GM12878 (cell line): Measurements from ENCODE around the gene DOCK2. TPM values are rescaled to one million over a fixed set of nuclear protein-coding genes. Genes with fewer than 3 reads are reported as not detected.

ENCODE experiments used
- ATAC-seq: fragments of 200-7000 bp; cut with Tn5 transposase; 3 replicates; pipeline ENCODE4 v1.9.1; 2020; ENCODE audit warnings: mild to moderate bottlenecking, moderate library complexity
- BruUV-seq: library from RNA; stranded (reverse); fragments of 400-500 nt; replicated peaks from 2 replicates; lab custom pipeline; 2021; lab: Mats Ljungman, UMichigan
- CTCF ChIA-PET: fragments of 300-600 bp; sonication (Branson Sonifier 250); formaldehyde crosslinking; extraction: SDS; loops from one replicate; lab custom pipeline; 2021; ENCODE audit warnings: inconsistent platforms; lab: Yijun Ruan, JAX
- POLR2A ChIA-PET: fragments of 350-600 bp; formaldehyde crosslinking; extraction: SDS; loops from one replicate; lab custom pipeline; 2021; ENCODE audit warnings: inconsistent platforms; lab: Charles Lee
- RAD21 ChIA-PET: fragments of 300-600 bp; sonication (Branson Sonifier 250); formaldehyde crosslinking; loops from one replicate; lab custom pipeline; 2023; ENCODE audit warnings: antibody characterized with exemption; ENCODE audit not compliant: unreplicated experiment; lab: Charles Lee
- SMC1A ChIA-PET: fragments of 300-600 bp; sonication (Branson Sonifier 250); formaldehyde crosslinking; loops from one replicate; lab custom pipeline; 2023; ENCODE audit not compliant: unreplicated experiment, uncharacterized antibody; lab: Charles Lee
- DNase-seq: peaks from one replicate; pipeline ENCODE4 v3.0.0-alpha.2; 2011; ENCODE audit warnings: low read depth, low spot score
- FAIRE-seq: peaks from 3 replicates; lab custom pipeline; 2011; peaks lifted over from hg19 to GRCh38; lab: Jason Lieb, UNC
- H2AFZ ChIP-seq: 2 replicates; pipeline ENCODE4 v1.6.0; 2011; ENCODE audit warnings: low read depth, low read length, control low read depth; ENCODE audit not compliant: control insufficient read depth
- H3K27ac ChIP-seq: 2 replicates; pipeline ENCODE4 v1.5.1; 2011; ENCODE audit warnings: control low read depth; ENCODE audit not compliant: control insufficient read depth, insufficient read depth
- H3K27me3 ChIP-seq, 2 experiments: replicated peaks in 1 of 2; 2 replicates each; pipeline versions ENCODE4 v1.6.0 to v1.6.1; 2011; ENCODE audit warnings: low read length in 1 of 2; ENCODE audit not compliant: control insufficient read depth in 2 of 2, insufficient read depth in 2 of 2
- H3K36me3 ChIP-seq, 2 experiments: 2 replicates each; pipeline ENCODE4 v1.5.1; 2011; ENCODE audit warnings: low read length in 1 of 2; ENCODE audit not compliant: control insufficient read depth in 2 of 2, insufficient read depth in 2 of 2
- H3K4me1 ChIP-seq: 2 replicates; pipeline ENCODE4 v1.6.1; 2011; ENCODE audit warnings: mild to moderate bottlenecking, low read length, moderate library complexity, mixed read lengths; ENCODE audit not compliant: control insufficient read depth, insufficient read depth
- H3K4me2 ChIP-seq: 2 replicates; pipeline ENCODE4 v1.6.0; 2011; ENCODE audit warnings: control low read depth; ENCODE audit not compliant: control insufficient read depth, insufficient read depth
- H3K4me3 ChIP-seq: fragments of 200-600 bp; sonication (generic); 2 replicates; pipeline ENCODE4 v1.5.1; 2016
- H3K79me2 ChIP-seq: 2 replicates; pipeline ENCODE4 v1.6.0; 2011; ENCODE audit warnings: low read length; ENCODE audit not compliant: control insufficient read depth, insufficient read depth
- H3K9ac ChIP-seq: 2 replicates; pipeline ENCODE4 v1.8.0; 2011; ENCODE audit warnings: low read length, control low read depth, mixed read lengths; ENCODE audit not compliant: control insufficient read depth, insufficient read depth
- H3K9me3 ChIP-seq: replicated peaks from 3 replicates; pipeline ENCODE4 v1.5.1; 2011; ENCODE audit warnings: mild to moderate bottlenecking, low read length; ENCODE audit not compliant: control insufficient read depth, insufficient read depth
- H4K20me1 ChIP-seq: 2 replicates; pipeline ENCODE4 v1.6.0; 2011; ENCODE audit not compliant: control insufficient read depth, insufficient read depth
- BMI1 ChIP-seq: fragments of 450-650 bp; IDR thresholded peaks from 2 replicates; pipeline ENCODE4 v1.6.1; 2016; ENCODE audit warnings: mild to moderate bottlenecking, moderate library complexity, borderline replicate concordance
- CBX5 ChIP-seq: sonication (generic); IDR thresholded peaks from 2 replicates; pipeline ENCODE4 v1.6.1; 2016; ENCODE audit warnings: low read depth, moderate library complexity, mild to moderate bottlenecking, inconsistent platforms
- CHD1 ChIP-seq: IDR thresholded peaks from 2 replicates; pipeline ENCODE4 v1.6.1; 2012; ENCODE audit warnings: low read depth, low read length, improper control_type of control experiment
- CHD4 ChIP-seq: fragments of 200-600 bp; sonication (generic); IDR thresholded peaks from 2 replicates; pipeline ENCODE4 v1.6.1; 2016; ENCODE audit warnings: mild to moderate bottlenecking
- CREB1 ChIP-seq: IDR thresholded peaks from 2 replicates; pipeline ENCODE4 v1.6.1; 2012; ENCODE audit warnings: low read depth, mild to moderate bottlenecking, inconsistent platforms
- E2F4 ChIP-seq: IDR thresholded peaks from 2 replicates; pipeline ENCODE4 v1.6.1; 2012; ENCODE audit warnings: low read depth, low read length, improper control_type of control experiment
- EP300 ChIP-seq, 2 experiments: fragments of 150-350 bp in 1 of 2; IDR thresholded peaks; 2 replicates each; pipeline ENCODE4 v1.6.1; 2011 to 2012; ENCODE audit warnings: low read depth in 2 of 2, low read length in 2 of 2, borderline replicate concordance in 1 of 2, improper control_type of control experiment in 1 of 2, inconsistent platforms in 1 of 2; ENCODE audit not compliant: control insufficient read depth in 1 of 2
- HDAC2 ChIP-seq: fragments of 200-600 bp; sonication (generic); IDR thresholded peaks from 2 replicates; pipeline ENCODE4 v1.6.1; 2017
- IKZF1 ChIP-seq: fragments of 450-650 bp; conservative IDR thresholded peaks from 2 replicates; pipeline ENCODE4 v1.6.1; 2017; ENCODE audit warnings: antibody characterized with exemption, mild to moderate bottlenecking
- IKZF2 ChIP-seq, 2 experiments: fragments of 450-650 bp; IDR thresholded peaks; 2 replicates each; pipeline ENCODE4 v1.6.1; 2017; ENCODE audit warnings: mild to moderate bottlenecking in 2 of 2, moderate library complexity in 2 of 2
- LARP7 ChIP-seq: fragments of 450-650 bp; IDR thresholded peaks from 2 replicates; pipeline ENCODE4 v1.6.1; 2017; ENCODE audit warnings: mild to moderate bottlenecking
- MEF2A ChIP-seq: IDR thresholded peaks from 2 replicates; pipeline ENCODE4 v1.6.1; 2011; ENCODE audit warnings: low read depth, mild to moderate bottlenecking, low read length, moderate library complexity; ENCODE audit not compliant: insufficient read depth
- PAX5 ChIP-seq: IDR thresholded peaks from 2 replicates; pipeline ENCODE4 v1.6.1; 2011; ENCODE audit warnings: low read depth, low read length, borderline replicate concordance
- POLR2AphosphoS2 ChIP-seq: IDR thresholded peaks from 2 replicates; pipeline ENCODE4 v1.6.1; 2011; ENCODE audit warnings: low read depth, mild to moderate bottlenecking, low read length, improper control_type of control experiment, moderate library complexity
- RB1 ChIP-seq: fragments of 450-650 bp; formaldehyde crosslinking; IDR thresholded peaks from 2 replicates; pipeline ENCODE4 v1.6.1; 2017; ENCODE audit warnings: mild to moderate bottlenecking, borderline replicate concordance
- RUNX3 ChIP-seq: IDR thresholded peaks from 2 replicates; pipeline ENCODE4 v1.6.1; 2012; ENCODE audit warnings: low read length, inconsistent platforms
- SMAD1 ChIP-seq: fragments of 450-650 bp; IDR thresholded peaks from 2 replicates; pipeline ENCODE4 v1.6.1; 2018; ENCODE audit warnings: mild to moderate bottlenecking, low read depth; ENCODE audit not compliant: partially characterized antibody
- SMC3 ChIP-seq: IDR thresholded peaks from 2 replicates; pipeline ENCODE4 v1.6.1; 2011; ENCODE audit warnings: low read length, improper control_type of control experiment, borderline replicate concordance
- STAT1 ChIP-seq: fragments of 450-650 bp; conservative IDR thresholded peaks from 2 replicates; pipeline ENCODE4 v1.6.1; 2014; ENCODE audit warnings: antibody characterized with exemption, mild to moderate bottlenecking
- ZNF217 ChIP-seq: fragments of 450-650 bp; IDR thresholded peaks from 2 replicates; pipeline ENCODE4 v1.6.1; 2017; ENCODE audit warnings: antibody characterized with exemption, mild to moderate bottlenecking
- ZNF24 ChIP-seq: fragments of 450-650 bp; IDR thresholded peaks from 2 replicates; pipeline ENCODE4 v1.6.1; 2017; ENCODE audit warnings: antibody characterized with exemption, mild to moderate bottlenecking
- ZNF622 ChIP-seq: fragments of 450-650 bp; IDR thresholded peaks from 2 replicates; pipeline ENCODE4 v1.6.1; 2017; ENCODE audit warnings: mild to moderate bottlenecking, inconsistent platforms
- WGBS: methylation state at CpG from one replicate; pipeline ENCODE4 v1.1.6; 2016; ENCODE audit warnings: low lambda C conversion rate; ENCODE audit not compliant: insufficient replicate concordance, insufficient coverage; ENCODE audit errors: missing lambda C conversion rate; 5-methylcytosine and 5-hydroxymethylcytosine counted together
- in situ Hi-C: fragments of 300-500 bp; cut with MboI; formaldehyde crosslinking; loops from 9 replicates; pipeline ENCODE4 v1.14.3; 2018; ENCODE audit warnings: mixed read lengths
- intact Hi-C: fragments of 100-400 bp; cut with micrococcal nuclease; formaldehyde crosslinking; loops from one replicate; pipeline ENCODE4 v1.14.2; 2022; ENCODE audit not compliant: unreplicated experiment
- polyA plus RNA-seq, 11 experiments: library from polyadenylated mRNA; depleted of rRNA in 4 of 11; unstranded in 6 of 11; stranded (reverse) in 5 of 11; fragments of >200 nt; fragmentation: Nextera tagmentation in 4 of 11; fragmentation: Illumina TruSeq in 1 of 11; extraction: Ambion mirVana in 4 of 11; extraction: Trizol in 1 of 11; gene quantifications; 1 replicate in 1 of 11; 2 replicates in 10 of 11; pipeline versions ENCODE4 v1.2.1 to v1.2.3, GENCODE V29; 2011 to 2016; ENCODE audit warnings: inconsistent platforms in 2 of 11, missing spikeins in 2 of 11, low read depth in 1 of 11
- total RNA-seq, 4 experiments: library from RNA; depleted of rRNA in 3 of 4; stranded (reverse); fragments of >200 nt in 3 of 4; fragmentation: Illumina TruSeq in 1 of 4; extraction: Trizol in 1 of 4; gene quantifications; 2 replicates each; pipeline versions ENCODE4 v1.2.1 to v1.2.3, GENCODE V29; 2013 to 2021
- TF ChIP-seq, protein P1 (sequence below): fragments of 450-650 bp; IDR thresholded peaks from 2 replicates; pipeline ENCODE4 v1.6.1; 2014; ENCODE audit warnings: mild to moderate bottlenecking
- TF ChIP-seq, protein P2 (sequence below): fragments of 450-650 bp; IDR thresholded peaks from 2 replicates; pipeline ENCODE4 v1.6.1; 2016; ENCODE audit warnings: mild to moderate bottlenecking

Gene DOCK2
- total and polyA plus RNA-seq, 10 of the 15 experiments (the other 5 are each of a cell fraction or from before 2014, with no cell fraction given): 34.2 to 192 (median 118) TPM

GRCh38 chr5:169647566-169647965, 10.5 kb downstream of the DOCK2 start:
- Histone ChIP-seq H3K36me3 (peaks cover 9 to 20% of the 10 kb centered on the region in 2 experiments; a peak in 3 of 4 replicates), H3K4me3 (peak overlapping the region; percentile 48), H2AFZ (no peak overlapping the region), H4K20me1 (no peaks in the 10 kb centered on the region), H3K4me1 (peaks cover 65% of the 10 kb centered on the region), H3K9me3 (no peaks in the 10 kb centered on the region; the same call in 2 of the 3 replicates), H3K79me2 (peaks cover 98% of the 10 kb centered on the region), H3K27ac (peak overlapping the region; percentile 76), H3K27me3 (no peaks in the 10 kb centered on the region), H3K9ac (peak overlapping the region; percentile 51), H3K4me2 (peak overlapping the region; percentile 99)
- RAD21 ChIA-PET: interaction anchor here (0.6 to 6.8 kb wide), 8 partner anchors 9 to 56 kb away, joined by 3 to 47 read pairs (median 4); partner anchors contain the start of gene DOCK2
- CTCF ChIA-PET: interaction anchor here (0.6 to 2.2 kb wide), 3 partner anchors 11 to 55 kb away, joined by 3 to 12 read pairs (median 3); no protein-coding TSS in a partner anchor
- intact Hi-C loops: loop anchor here (1.0 kb wide), 1 partner anchor 9 kb away; no protein-coding TSS in a partner anchor
- SMC1A ChIA-PET: interaction anchor here (0.8 to 8.0 kb wide), 9 partner anchors 9 to 131 kb away, joined by 3 to 68 read pairs (median 4); partner anchors contain the start of genes DOCK2 and SPDL1
- in situ Hi-C loops: no loop called here
- peak; percentile 50 for ATAC-seq
- WGBS: 0% methylated on average over 1 of the region's 1 CpG
- DNase-seq: no peak
- POLR2A ChIA-PET: interaction anchor here (1.1 to 2.5 kb wide), 3 partner anchors 9 to 24 kb away, joined by 6 to 18 read pairs (median 9); partner anchors contain the start of gene DOCK2
- BruUV-seq: no TSS peak
- FAIRE-seq: no peak
- TF ChIP-seq ZNF24 (no peak), LARP7 (no peak), CBX5 (peak; percentile 2; the same call in 1 of the 2 replicates), CHD1 (no peak), BMI1 (no peak), HDAC2 (no peak), CREB1 (0 out of 2 replicates have a peak, but pooled peaks have one; percentile 38), STAT1 (no peak), ZNF217 (no peak), EP300 (IDR thresholded peaks at IDR 0.05; ENCODE audit: borderline replicate concordance in 1 of 2, control insufficient read depth in 1 of 2, low read depth in 2 of 2, low read length in 2 of 2) (peak; percentile 34 to 43; a peak in 1 of 4 replicates), CHD4 (no peak), SMAD1 (no peak), IKZF2 (IDR thresholded peaks at IDR 0.05) (peak; percentile 84 to 85), RB1 (no peak), E2F4 (no peak), SMC3 (no peak), ZNF622 (no peak), RUNX3 (peak; percentile 39), POLR2AphosphoS2 (no peak), IKZF1 (peak; percentile 72), PAX5 (0 out of 2 replicates have a peak, but pooled peaks have one; percentile 39), MEF2A (no peak)
- TF ChIP-seq, protein P1, sequence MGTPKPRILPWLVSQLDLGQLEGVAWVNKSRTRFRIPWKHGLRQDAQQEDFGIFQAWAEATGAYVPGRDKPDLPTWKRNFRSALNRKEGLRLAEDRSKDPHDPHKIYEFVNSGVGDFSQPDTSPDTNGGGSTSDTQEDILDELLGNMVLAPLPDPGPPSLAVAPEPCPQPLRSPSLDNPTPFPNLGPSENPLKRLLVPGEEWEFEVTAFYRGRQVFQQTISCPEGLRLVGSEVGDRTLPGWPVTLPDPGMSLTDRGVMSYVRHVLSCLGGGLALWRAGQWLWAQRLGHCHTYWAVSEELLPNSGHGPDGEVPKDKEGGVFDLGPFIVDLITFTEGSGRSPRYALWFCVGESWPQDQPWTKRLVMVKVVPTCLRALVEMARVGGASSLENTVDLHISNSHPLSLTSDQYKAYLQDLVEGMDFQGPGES: no peak
- TF ChIP-seq, protein P2, sequence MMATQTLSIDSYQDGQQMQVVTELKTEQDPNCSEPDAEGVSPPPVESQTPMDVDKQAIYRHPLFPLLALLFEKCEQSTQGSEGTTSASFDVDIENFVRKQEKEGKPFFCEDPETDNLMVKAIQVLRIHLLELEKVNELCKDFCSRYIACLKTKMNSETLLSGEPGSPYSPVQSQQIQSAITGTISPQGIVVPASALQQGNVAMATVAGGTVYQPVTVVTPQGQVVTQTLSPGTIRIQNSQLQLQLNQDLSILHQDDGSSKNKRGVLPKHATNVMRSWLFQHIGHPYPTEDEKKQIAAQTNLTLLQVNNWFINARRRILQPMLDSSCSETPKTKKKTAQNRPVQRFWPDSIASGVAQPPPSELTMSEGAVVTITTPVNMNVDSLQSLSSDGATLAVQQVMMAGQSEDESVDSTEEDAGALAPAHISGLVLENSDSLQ: peak; percentile 28; the same call in 1 of the 2 replicates
